ENCODE measurements around the gene PJA1. TPM values are rescaled to one million over a fixed set of nuclear protein-coding genes. Genes with fewer than 3 reads are reported as not detected.
A peak's percentile ranks its signal among the peaks of the same experiment; 100 is the strongest.

PJA1 gene
- total RNA-seq, 2 donors from 2014 or later: 9.0 to 18.1 TPM

DNA sequence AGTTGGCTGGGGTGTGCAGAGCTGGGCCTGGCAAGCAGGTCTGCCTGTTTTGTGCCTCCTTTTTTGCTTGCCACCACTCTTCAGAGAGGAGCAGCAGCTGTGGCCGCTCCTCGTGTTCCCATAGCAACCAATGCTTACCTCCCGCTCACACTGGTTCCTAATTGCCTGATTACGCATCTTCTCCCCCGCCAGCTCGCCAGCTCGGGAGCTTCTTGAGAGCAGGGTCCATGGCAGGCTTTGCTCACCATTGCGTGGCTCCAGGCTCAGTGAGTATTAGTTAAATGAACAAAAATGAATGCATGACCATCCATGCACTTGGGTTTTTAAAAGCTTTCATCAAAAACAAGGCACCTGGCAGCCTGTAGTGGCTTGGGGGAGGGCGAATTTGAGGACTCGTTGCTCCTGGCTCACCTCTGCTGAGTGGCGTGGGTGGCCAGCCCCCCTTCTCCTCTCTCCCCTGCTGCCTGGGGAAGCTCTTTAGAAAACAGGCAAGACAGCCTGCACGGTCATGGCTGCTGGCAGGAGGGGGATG lies 14.2 kb upstream of the PJA1 start:
- ATAC-seq: no peak
- no peak for DNase-seq (ENCODE audit: low spot score in 2 of 2)
- Mint-ChIP-seq H3K36me3 (no peaks in the 10 kb centered on the region), H3K27ac (no peak overlapping the region), H3K9me3 (no peaks in the 10 kb centered on the region)

DNA sequence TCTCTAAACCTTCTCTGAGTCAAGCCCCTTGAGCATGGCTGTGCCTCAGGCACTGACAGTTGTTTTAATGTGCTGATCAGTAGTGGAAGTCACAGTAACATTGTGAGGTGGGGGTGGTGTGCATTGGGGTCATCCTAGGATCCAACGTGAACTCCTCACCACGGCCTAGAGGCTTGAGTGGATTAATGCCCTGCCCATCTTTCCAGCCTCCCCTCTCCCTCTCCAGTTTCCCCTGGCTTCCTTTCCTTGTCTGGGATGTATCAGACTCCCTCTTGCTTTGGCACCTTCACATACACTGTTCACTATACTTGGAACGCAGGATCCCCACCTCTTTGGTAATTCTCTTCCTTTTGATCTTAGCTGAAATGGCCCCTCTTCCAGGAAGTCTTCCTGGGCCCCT lies 13.3 kb upstream of the PJA1 start:
- Mint-ChIP-seq H3K9me3 (no peaks in the 10 kb centered on the region), H3K36me3 (no peaks in the 10 kb centered on the region), H3K27ac (no peak overlapping the region)
- DNase-seq (ENCODE audit: low spot score in 2 of 2) (no peak), ATAC-seq (no peak)

- Mint-ChIP-seq H3K36me3 (no peaks in the 10 kb centered on the region), H3K9me3 (no peaks in the 10 kb centered on the region), H3K27ac (no peak overlapping the region)
- DNase-seq (ENCODE audit: low spot score in 2 of 2) (no peak), ATAC-seq (no peak)
Measured at GRCh38 chrX:69177511-69178162, 12.4 kb upstream of the PJA1 start.

DNA sequence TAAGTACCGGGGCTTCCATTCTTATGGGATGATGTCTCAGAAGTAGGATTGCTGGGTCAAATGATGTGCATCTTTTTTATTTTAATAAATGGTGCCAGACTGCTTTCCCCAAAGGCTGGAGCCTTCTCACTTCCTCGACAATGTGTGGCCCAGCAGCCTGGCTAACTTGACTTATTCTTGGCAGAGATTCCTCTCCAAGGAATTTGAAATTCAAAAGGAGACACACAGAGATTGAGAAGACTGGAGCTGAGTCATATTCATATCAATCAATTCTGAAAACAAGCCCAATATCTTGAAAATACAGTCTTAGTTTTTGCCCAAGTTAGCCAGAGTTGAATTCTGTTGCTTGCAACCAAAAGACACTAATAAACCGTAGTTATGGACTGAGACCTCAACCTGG lies 10.8 kb upstream of the PJA1 start:
- no peak for ATAC-seq
- Mint-ChIP-seq H3K27ac (no peak overlapping the region), H3K9me3 (no peaks in the 10 kb centered on the region), H3K36me3 (no peaks in the 10 kb centered on the region)
- DNase-seq (ENCODE audit: low spot score in 2 of 2): no peak

GRCh38 chrX:69173906-69174305 lies 8.7 kb upstream of the PJA1 start:
- Mint-ChIP-seq H3K9me3 (no peaks in the 10 kb centered on the region), H3K36me3 (peaks cover 0 to 3% of the 10 kb centered on the region in 2 donors), H3K27ac (no peak overlapping the region)
- DNase-seq (ENCODE audit: low spot score in 2 of 2): no peak
- no peak for ATAC-seq

GRCh38 chrX:69172937-69173336 lies 7.7 kb upstream of the PJA1 start:
- H3K27ac Mint-ChIP-seq: no peak overlapping the region
- H3K9me3 Mint-ChIP-seq: no peaks in the 10 kb centered on the region
- ATAC-seq: no peak

GRCh38 chrX:69170319-69170718 lies 5.1 kb upstream of the PJA1 start:
- no peaks in the 10 kb centered on the region for H3K9me3 Mint-ChIP-seq
- peaks cover 0 to 4% of the 10 kb centered on the region in 2 donors for H3K36me3 Mint-ChIP-seq
- no peak for ATAC-seq
- DNase-seq (ENCODE audit: low spot score in 2 of 2): no peak
- H3K27ac Mint-ChIP-seq: no peak overlapping the region

More at GRCh38 chrX:69172937-69173336, 7.7 kb upstream of the PJA1 start:
- no peak for DNase-seq (ENCODE audit: low spot score in 2 of 2)
- H3K36me3 Mint-ChIP-seq: peaks cover 0 to 4% of the 10 kb centered on the region in 2 donors

DNA sequence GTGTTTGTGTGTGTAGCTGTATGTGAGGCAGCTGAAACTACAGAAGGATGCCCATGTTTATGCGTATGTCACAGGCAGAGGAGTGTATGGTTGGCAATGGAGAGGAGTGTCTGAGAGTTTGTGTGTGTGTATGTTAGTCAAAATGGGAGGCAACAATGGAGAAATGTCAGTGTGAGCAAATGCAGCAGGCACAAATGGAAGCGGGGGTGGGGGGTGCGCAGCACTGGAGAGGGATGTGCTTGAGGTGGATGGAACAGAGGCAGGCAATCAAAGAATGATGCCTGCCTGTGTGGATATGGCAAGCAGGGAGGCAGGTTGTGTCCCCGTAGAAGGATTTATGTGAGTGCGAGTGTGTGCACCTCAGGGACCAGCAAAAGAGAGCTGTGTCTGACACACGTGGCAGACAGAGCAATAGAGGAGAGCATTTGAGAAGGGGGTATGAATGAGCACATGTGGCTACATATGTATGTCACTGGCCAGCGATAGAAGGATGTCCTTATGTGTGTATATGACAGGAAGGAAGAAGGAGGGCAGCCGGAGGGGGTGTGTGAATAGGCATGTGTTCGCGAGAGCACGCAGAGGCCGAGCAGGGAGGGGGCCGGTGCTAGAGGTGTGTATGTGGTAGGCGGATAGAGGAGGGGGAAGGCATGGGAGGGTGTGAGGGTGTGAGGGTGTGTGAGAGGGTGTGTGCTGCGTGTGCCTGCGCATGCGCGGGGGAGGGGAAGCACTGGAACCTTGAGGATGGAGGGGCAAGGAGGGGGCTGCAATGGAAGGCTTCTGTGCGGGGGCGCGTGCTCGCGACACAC lies 1.1 kb downstream of the PJA1 start:
- Mint-ChIP-seq H3K9me3 (no peaks in the 10 kb centered on the region), H3K36me3 (peaks cover 6 to 21% of the 10 kb centered on the region in 2 donors), H3K27ac (peak overlapping the region; percentile 73 to 92)
- DNase-seq (ENCODE audit: low spot score in 2 of 2) (peak; percentile 20 to 56), ATAC-seq (peak; percentile 77 to 86)

- H3K27ac Mint-ChIP-seq: no peak overlapping the region
- H3K36me3 Mint-ChIP-seq: peaks cover 6 to 18% of the 10 kb centered on the region in 2 donors
- ATAC-seq: no peak
- DNase-seq (ENCODE audit: low spot score in 2 of 2): no peak
- H3K9me3 Mint-ChIP-seq: no peaks in the 10 kb centered on the region
Measured at GRCh38 chrX:69162361-69162865, 2.8 kb downstream of the PJA1 start.

DNA sequence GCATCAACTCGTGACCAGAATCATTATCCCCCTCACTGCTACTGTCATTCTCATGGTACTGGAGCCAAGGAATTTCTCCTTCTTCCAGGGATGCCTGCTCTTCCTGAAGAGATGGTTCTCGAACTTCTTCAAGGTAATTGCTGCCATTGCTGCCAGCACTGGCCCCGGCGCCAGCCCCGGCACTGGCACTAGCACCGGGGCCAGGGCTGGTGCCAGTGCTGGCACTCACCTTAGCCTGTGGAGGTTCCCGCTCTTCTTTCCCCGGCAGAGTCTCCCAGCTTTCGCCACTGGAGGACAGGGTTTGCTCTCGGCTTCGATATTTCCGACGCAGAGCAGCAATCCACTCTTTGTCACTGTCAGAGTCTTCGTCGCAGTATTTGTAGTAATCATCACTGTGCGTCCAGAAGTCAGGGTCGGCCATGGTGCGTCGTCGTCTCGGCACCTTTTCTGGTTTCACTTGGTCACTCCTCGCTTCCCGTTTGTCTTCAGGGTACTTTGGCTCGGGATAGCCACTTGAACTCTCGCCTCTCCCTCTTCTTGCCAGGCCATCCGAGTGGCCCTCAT lies 3.4 kb downstream of the PJA1 start:
- ATAC-seq: no peak
- DNase-seq (ENCODE audit: low spot score in 2 of 2): no peak
- H3K27ac Mint-ChIP-seq: no peak overlapping the region
- H3K36me3 Mint-ChIP-seq: peaks cover 6 to 18% of the 10 kb centered on the region in 2 donors
- H3K9me3 Mint-ChIP-seq: no peaks in the 10 kb centered on the region

GRCh38 chrX:69161371-69161770 lies 3.9 kb downstream of the PJA1 start:
- no peaks in the 10 kb centered on the region for H3K9me3 Mint-ChIP-seq
- no peak overlapping the region for H3K27ac Mint-ChIP-seq
- H3K36me3 Mint-ChIP-seq: peaks cover 6 to 18% of the 10 kb centered on the region in 2 donors
- DNase-seq (ENCODE audit: low spot score in 2 of 2) (no peak), ATAC-seq (no peak)

DNA sequence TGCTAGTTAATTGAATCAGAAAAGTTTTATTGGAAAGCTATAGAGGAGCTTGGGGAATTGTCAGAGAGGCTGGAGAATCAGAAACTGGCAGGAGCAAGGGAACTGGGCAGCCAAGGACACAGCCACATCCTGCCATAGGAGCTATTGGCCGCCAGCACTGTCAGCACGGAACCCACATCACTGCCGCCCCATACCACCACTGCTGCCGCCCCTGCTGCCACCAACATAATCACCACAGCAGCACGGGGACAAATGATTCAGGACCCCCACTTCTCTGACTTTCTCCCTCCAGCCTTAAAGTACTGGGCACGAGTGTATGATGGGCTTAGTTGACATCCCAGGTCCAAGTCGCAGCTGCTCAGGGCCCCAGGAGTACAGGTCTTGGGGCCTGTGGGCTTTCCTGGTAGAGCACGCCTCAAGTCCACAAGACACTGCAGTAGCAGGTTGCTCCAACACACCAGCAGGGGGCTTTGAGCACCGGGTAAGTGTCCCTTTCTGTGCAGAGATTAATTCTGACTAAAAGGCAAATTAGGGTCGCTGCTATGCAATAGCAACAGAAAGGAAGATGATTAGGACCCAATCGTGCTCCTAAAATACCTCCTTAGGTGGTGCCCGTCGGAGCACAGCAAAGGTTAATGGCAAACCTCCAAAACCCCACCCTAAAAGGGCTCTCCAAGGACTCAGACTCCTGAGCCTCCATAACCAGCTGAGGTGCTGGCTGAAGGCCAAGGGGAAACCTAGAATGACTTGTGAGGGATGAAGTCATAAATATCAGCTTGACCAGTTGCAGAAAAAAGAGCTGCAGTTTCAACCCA lies 6.9 kb downstream of the PJA1 start:
- DNase-seq (ENCODE audit: low spot score in 2 of 2) (peak in 1 of 2 donors; percentile 6), ATAC-seq (peak; percentile 44 to 60)
- Mint-ChIP-seq H3K27ac (no peak overlapping the region), H3K9me3 (no peaks in the 10 kb centered on the region), H3K36me3 (peaks cover 6 to 9% of the 10 kb centered on the region in 2 donors)

DNA sequence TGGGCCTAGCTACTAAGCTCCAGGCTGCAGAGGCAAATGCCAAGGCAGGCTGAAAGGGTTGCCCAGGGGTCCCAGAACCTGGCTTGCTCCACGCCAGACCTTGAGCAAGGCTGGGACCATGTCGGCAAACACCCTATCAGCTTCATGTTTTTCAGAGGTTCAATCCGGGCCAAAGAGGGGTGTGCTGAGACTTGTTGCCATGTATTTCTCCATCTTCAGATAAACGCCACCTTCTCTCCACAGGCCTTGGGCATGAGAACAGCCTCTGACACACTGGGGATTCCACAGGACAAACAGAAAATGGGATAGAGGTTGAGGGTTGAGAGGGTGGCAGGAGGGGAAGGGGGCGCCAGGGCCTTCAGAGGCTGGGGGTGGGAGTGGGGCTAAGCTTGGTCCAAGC lies 8.6 kb downstream of the PJA1 start:
- no peak for DNase-seq (ENCODE audit: low spot score in 2 of 2)
- Mint-ChIP-seq H3K27ac (no peak overlapping the region), H3K9me3 (no peaks in the 10 kb centered on the region), H3K36me3 (no peaks in the 10 kb centered on the region)
- ATAC-seq: no peak

- Mint-ChIP-seq H3K27ac (no peak overlapping the region), H3K9me3 (no peaks in the 10 kb centered on the region), H3K36me3 (no peaks in the 10 kb centered on the region)
- DNase-seq (ENCODE audit: low spot score in 2 of 2): no peak
- ATAC-seq: no peak
Measured at GRCh38 chrX:69155786-69156520, 9.3 kb downstream of the PJA1 start.

DNA sequence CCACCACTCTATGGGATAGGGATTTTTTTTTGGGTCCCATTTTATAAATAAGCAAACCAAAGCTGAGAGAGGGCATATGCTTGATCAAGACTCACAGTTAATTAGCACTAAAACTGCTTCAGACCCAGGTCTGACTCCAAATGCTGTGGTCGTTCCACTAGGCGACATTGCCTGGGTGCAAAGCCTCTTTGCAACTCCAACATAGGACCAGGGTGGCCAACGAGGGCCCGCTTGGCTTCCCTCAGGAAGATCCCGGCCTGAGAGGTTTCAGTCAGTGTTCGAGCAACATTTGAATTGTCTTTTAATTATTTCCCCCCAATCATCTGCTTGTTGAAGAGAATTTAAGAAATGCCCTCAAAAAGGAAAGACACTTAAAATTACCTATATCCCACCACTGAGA lies 11.2 kb downstream of the PJA1 start:
- Mint-ChIP-seq H3K36me3 (no peaks in the 10 kb centered on the region), H3K9me3 (no peaks in the 10 kb centered on the region), H3K27ac (no peak overlapping the region)
- ATAC-seq: no peak
- DNase-seq (ENCODE audit: low spot score in 2 of 2): no peak

Measured in activated naive CD4-positive, alpha-beta T cell treated with anti-CD3 and anti-CD28 coated beads, Interleukin-2, amount 50 U/mL, for 72 hours (primary cell).